ENCODE data around the gene SLC6A12.

SLC6A12 gene

DNA sequence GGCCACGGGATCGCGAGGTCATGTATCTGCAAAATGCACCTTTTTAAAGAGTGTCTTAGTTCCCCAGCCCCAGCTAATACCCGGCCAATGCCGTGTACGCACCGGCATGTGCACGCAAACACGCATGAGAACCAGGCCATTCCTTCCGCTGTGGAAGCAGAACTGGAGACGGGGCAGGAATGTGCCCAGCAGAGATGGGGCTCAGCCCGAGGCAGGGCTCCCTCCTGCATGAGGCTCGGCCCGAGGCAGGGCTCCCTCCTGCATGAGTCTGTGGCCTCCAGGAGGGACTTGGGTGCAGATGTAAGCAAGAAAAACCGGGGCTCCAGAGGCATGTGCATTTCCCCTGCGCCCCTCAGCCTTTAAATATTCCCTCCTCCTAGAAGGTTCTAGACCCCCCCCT lies 38.2 kb downstream of the SLC6A12 start:
- DNase-seq = no peak

- DNase-seq = no peak
These were observed 38.7 kb downstream of the SLC6A12 start for GRCh38 chr12:175250-175649.

GRCh38 chr12:174596-174995 lies 39.4 kb downstream of the SLC6A12 start:
- DNase-seq = no peak

GRCh38 chr12:174124-174523 lies 39.8 kb downstream of the SLC6A12 start:
- no peak for DNase-seq

- DNase-seq = no peak
These were observed 41.2 kb downstream of the SLC6A12 start for GRCh38 chr12:172732-173161.

- DNase-seq = no peak
These were observed 41.9 kb downstream of the SLC6A12 start for GRCh38 chr12:171743-172676.

GRCh38 chr12:171276-171675 lies 42.7 kb downstream of the SLC6A12 start:
- no peak for DNase-seq

DNA sequence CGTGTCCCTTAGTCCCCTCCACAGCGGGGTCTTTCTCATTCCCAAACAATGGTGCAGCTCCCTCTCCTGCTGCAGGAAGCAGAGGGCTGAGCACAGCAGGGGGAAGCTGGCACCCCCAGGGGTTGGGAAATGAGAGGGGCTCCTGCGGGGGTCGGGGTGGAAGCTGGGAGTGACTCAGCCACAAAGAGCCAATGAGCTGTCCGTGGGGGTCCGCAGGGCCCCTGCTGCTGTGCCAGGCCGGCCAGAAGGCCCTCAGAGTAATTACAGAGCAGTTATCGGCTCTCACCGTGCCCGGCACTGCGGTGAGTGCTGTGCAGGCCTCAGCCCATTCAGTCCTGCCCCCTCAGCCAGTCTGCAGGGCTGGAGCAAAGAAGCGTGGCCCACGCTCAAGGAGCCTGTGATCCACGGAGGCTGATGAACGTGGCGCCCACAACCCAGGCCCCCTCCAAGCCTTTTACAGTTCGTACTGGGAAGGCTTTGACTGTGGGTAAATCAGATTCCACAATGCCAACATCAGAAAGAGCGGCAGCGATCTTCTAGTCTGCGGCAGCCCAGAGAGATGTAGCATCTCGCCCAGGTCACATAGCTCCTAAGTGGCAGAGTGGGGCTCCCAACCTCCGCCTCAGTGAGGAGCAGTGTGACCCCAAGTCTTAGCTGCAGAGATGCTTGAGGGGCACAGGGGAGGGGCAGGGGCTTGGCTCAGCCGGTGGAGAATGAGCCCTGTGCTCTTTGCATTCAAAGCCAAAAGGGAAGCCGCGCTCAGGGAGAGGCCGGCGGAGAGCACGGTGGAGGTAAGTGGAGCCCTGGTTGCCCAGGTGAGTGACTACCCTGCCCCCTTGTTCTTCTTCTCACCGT lies 43.4 kb downstream of the SLC6A12 start:
- DNase-seq = no peak

DNA sequence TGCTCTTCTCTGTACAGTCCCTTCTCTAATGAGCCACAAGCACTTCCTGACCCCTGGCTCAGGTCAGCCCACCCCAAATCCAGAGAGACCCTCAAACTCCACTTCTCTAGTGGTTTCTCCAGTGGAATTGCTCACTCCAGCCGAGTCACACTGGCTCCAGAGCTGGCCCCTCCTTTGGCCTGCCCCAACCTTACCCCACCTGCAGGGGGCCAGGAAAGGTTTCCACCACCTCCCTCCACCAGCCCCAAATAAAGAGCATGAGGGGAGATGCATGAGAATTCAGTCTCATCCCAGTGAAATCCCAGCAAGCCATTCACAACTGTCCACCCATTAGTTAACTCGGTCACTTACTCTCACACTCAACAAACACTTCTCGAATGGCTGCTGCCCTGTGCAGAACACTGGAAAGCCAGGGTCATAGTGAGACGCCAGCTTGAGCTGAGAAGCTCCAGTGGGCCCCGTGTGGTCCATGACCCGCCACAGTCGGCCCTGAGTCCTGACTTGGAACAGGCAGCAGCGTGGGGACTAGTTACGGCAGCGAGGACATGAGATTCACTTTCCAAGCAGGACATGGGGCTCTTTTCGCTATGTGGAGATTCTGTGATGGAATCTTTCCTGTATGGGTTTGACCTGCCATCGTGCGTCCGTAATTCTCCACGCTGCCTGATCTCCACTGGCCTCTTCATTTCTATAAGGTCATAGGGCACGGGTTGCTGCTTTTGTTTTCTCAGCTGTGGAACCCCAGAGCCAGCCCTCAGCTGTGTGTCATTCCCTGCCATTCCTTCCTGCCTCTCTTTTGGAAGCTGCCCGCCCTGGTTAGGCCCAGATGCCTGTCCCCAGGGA lies 44.2 kb downstream of the SLC6A12 start:
- DNase-seq = no peak

DNA sequence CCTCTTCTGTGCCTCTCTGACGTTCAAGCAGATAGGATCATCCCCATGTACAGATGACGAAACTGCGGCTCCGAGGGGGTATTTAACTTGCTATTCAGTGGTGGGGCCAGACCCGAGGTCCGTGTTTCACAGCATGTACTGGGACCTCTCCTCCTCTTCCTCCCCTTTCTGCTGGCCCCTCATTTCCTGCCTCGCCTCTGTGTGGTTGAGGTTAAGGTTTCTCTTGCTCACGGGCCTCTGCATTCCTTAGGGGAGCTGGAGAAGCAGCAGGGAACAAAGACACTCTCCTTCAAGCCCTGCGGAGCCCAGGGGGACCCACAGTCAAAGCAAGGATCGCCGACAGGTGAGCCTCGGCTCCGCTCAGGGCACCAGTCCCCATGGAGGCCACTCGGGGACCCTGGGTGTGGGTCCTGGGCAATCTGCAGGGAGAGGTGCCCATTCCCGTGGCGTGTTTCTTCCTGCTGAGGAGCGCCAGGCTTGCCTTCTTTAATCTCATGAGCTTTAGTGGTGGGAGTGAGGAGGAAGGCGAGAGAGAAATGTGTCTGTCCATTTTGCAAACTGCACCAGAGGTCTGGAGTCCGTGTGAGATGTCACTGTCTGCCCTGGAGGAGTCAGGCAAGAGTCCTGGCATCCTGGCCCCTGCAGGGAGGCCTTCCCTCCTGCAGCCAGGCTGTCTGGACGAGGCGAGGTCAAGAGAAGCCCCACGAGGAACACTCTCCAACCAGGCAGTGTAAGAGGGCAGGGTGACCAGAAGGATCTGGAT lies 45.0 kb downstream of the SLC6A12 start:
- no peak for DNase-seq

- no peak for DNase-seq
These were observed 45.9 kb downstream of the SLC6A12 start for GRCh38 chr12:167959-168600.

GRCh38 chr12:166425-167075 lies 47.4 kb downstream of the SLC6A12 start:
- DNase-seq = no peak

DNA sequence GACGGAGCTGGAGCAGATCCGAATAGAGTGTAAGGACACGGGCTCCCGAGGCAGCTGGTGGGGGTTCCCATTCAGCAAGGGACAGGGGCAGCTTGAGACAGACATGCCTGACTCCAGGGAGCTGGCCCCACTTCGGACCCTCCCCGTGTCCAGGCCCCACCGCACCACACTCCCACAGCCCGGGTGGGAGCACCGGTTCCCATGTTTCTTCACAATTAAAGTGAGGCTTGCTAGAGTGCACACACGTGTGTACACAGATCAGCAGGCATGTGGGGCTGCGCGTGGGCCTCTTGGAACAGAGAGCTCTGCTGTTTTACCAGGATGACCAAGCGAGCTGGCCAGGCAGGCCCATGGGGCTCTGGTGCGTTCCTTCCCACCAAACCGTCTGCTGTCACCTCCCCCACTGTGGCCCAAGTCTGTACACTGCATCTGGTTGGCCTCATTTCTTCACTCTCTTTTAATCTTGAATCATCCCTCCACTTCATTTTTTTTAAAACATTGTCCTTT lies 48.0 kb downstream of the SLC6A12 start:
- no peak for DNase-seq

GRCh38 chr12:164207-164606 lies 49.8 kb downstream of the SLC6A12 start:
- no peak for DNase-seq

GRCh38 chr12:163406-163986 lies 50.5 kb downstream of the SLC6A12 start:
- no peak for DNase-seq

GRCh38 chr12:162467-163307 lies 51.3 kb downstream of the SLC6A12 start:
- DNase-seq = no peak

- no peak for DNase-seq
These were observed 52.1 kb downstream of the SLC6A12 start for GRCh38 chr12:161823-162222.

- no peak for DNase-seq
These were observed 53.1 kb downstream of the SLC6A12 start for GRCh38 chr12:160858-161257.

DNA sequence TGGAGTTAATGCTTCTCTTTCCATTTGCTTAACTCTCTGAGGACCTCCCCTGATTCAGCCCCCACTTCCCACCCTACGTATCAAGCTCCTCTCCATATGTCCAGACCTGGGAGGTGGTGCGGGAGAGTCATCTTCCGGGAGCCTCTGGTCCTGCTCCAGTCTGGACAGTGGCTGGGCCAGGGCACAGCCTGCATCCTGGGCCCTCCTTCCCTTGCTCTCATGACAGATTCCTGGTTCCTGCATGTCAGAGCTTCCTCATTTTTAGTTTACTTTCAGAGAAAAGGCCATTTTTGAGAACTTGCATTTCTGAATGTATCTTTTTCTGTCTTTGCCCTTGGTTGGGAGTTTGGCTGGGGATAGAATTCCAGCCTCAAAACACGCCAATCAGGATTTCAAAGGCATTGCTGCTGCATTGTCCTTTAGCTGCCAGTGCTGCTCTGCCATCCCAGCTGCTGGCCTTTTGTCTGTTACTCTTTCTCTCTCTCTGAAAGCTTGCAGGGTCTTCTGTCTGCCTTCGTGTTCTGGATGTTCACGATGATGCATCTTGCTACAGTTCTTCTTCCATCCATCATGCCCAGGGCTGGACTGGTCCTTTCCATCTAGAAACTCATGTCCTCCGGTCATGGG lies 54.7 kb downstream of the SLC6A12 start:
- no peak for DNase-seq
